Measurements from ENCODE around the gene PRXL2C.

DNA sequence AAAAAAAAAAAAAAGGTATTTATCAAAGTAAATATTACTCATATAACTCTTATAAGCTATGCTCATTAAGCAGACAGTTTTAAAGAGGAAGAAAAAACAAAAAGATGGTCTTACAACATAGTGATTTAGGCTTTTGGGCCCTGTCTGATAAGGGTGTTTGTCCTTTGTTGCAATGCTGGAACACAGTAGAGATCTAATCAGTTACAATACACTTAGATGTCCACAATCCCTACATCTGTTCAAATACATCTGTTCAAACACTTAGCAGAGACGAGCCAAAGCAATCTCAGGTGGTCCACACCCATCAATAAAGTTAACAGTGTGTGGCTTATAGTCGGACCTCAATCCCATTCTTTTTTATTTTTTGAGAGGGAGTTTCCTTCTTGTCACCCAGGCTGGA is 11.0 kb downstream of the PRXL2C start:
- TF ChIP-seq, protein P1, sequence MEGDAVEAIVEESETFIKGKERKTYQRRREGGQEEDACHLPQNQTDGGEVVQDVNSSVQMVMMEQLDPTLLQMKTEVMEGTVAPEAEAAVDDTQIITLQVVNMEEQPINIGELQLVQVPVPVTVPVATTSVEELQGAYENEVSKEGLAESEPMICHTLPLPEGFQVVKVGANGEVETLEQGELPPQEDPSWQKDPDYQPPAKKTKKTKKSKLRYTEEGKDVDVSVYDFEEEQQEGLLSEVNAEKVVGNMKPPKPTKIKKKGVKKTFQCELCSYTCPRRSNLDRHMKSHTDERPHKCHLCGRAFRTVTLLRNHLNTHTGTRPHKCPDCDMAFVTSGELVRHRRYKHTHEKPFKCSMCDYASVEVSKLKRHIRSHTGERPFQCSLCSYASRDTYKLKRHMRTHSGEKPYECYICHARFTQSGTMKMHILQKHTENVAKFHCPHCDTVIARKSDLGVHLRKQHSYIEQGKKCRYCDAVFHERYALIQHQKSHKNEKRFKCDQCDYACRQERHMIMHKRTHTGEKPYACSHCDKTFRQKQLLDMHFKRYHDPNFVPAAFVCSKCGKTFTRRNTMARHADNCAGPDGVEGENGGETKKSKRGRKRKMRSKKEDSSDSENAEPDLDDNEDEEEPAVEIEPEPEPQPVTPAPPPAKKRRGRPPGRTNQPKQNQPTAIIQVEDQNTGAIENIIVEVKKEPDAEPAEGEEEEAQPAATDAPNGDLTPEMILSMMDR (conservative IDR thresholded peaks at IDR 0.05) = no peak
- TF ChIP-seq EZH2 (IDR thresholded peaks at IDR 0.05; ENCODE audit: low read depth) = no peak
